NCI-H748 (cell line): ENCODE measurements around the gene UCMA.
A peak's percentile ranks its signal among the peaks of the same experiment; 100 is the strongest.
"Not testable (repeated sequence)": the region's sequence is repeated elsewhere in the genome, so short reads cannot be mapped to it uniquely, and the experiment has no call there.

ENCODE experiments used
- DNase-seq: peaks from one replicate; lab custom pipeline; 2025; ENCODE audit not compliant: unreplicated experiment; lab: John Stamatoyannopoulos, UW

The UCMA gene

DNA sequence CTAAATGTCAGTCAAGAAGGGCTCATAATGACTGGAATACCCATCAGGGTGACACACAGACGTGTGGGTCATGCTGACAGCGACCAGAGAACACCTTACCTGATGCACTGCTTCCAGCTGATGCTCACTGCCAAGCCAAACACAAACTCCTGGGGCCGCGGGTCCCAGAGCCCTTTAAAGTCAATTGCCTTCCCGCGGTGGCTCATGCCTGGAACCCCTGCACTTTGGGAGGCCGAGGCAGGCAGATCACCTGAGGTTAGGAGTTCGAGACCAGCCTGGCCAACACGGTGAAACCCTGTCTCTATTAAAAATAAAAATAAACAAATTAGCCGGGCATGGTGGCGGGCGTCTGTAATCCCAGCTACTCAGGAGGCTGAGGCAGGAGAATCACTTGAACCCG is 562 bp upstream of the UCMA start:
- DNase-seq, result not testable (repeated sequence)

GRCh38 chr10:13233358-13233757 is 816 bp downstream of the UCMA start:
- no peak for DNase-seq

GRCh38 chr10:13231808-13232207 is 2.4 kb downstream of the UCMA start:
- no peak for DNase-seq

- DNase-seq, result no peak
Measured at GRCh38 chr10:13231190-13231589, 3.0 kb downstream of the UCMA start.

DNA sequence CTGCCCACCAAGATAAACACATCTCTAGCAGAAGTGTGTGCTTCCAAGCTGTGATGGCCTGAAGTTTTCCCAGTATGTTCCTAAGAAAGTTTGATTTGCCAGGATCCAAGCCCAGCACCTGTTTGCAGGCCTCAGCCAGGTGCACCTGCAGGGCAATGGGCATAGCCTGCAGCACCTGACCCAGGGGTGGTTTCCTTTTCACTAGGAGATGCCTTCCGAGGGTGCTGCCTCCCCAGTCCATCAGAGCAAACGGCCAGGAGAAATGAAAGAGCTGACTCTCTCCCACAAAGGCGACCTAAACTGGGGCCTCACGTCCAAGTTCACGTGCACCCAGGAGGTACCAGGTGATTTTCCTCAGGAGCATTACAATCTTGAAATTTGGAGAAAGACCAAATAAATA is 7.1 kb downstream of the UCMA start:
- DNase-seq, result no peak

GRCh38 chr10:13225601-13226000 is 8.6 kb downstream of the UCMA start:
- DNase-seq, result no peak

- no peak for DNase-seq
Measured at GRCh38 chr10:13224210-13224995, 9.8 kb downstream of the UCMA start.

DNA sequence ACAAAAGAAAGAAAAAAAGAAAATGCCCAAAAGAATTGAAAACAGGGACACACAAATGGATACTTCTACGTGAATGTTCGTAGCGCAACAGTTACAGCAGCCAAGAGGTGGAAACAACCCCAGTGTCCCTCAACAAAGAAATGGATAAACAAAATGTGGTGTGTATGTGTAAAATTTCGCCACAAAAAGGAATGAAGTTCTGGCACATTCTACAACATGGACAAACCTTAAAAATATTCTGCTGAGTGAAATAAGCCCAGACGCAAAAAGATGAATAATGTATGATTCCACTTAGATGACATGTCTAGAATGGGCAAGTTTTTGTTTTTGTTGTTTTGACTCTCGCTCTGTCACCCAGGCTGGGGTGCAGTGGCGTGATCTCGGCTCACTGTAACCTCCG is 10.9 kb downstream of the UCMA start:
- DNase-seq, result no peak

DNA sequence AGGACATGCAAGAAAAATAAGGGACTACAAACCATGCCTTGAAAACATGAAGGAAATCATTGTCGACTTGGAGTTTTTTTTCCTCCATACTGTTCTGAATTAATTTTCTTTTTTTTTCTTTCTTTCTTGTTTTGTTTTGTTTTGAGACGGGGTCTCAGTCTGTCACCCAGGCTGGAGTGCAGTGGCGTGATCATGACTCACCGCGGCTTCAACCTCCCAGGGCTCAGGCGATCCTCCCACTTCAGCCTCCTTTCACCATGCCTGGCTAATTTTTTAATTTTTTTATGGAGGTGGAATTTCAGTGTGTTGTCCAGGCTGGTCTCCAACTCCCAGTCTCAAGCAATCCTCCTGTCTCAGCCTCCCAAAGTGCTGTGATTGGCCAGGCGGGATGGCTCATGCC is 11.6 kb downstream of the UCMA start:
- DNase-seq, result no peak

- DNase-seq, result no peak
Measured at GRCh38 chr10:13222151-13222550, 12.0 kb downstream of the UCMA start.

DNA sequence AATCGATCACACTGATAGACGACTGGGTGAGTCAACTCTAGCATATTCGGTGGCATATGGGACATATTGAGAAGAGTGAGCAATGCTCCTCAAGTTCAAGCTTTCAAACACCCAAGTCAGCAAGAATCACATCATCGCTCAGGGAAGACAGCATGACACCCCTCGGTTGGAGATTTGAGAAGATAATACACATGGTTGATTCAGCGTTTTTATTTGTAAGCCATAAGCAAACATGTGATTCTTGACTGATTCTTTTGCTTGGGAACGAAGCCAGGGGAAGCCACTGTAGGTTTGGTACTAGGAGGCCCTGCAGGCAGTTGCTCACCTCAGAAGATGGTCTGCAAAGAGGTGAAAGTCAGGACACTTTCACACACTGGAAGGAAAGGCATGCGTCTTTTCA is 12.6 kb downstream of the UCMA start:
- DNase-seq, result no peak

GRCh38 chr10:13219685-13220670 is 14.2 kb downstream of the UCMA start:
- peak; percentile 16 for DNase-seq

GRCh38 chr10:13218878-13219277 is 15.3 kb downstream of the UCMA start:
- no peak for DNase-seq

GRCh38 chr10:13213163-13213562 is 21.0 kb downstream of the UCMA start:
- no peak for DNase-seq

GRCh38 chr10:13206546-13207443 is 27.4 kb downstream of the UCMA start:
- no peak for DNase-seq

GRCh38 chr10:13206091-13206490 is 28.1 kb downstream of the UCMA start:
- no peak for DNase-seq

DNA sequence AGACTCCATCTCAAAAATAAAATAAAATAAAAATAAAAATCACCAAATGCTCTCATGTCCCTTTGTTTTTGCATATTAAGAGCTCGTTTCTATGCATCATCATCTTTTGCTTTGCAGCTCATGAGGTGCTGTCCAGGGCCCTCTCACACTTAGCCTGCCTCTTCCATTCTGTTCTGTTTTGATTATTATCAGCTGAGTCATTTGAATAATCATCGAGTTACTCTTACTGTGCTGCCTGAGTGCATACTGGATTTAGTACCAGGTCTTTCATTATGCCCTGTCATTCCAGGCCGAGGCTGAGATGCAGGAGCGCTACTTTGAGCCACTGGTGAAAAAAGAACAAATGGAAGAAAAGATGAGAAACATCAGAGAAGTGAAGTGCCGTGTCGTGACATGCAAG is 33.0 kb downstream of the UCMA start:
- no peak for DNase-seq

DNA sequence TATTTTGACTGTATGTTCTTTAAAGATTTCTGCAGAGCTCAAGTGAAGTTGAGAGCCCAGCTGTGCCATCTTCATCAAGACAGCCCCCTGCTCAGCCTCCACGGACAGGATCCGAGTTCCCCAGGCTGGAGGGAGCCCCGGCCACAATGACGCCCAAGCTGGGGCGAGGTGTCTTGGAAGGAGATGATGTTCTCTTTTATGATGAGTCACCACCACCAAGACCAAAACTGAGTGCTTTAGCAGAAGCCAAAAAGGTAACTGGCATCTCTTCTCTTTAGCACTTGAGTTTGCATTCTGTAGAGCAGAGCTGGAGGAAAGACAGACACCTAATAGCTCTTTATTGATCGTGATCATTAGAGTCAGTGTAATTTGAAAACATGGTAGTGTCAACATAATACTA is 39.2 kb downstream of the UCMA start:
- DNase-seq, result no peak

DNA sequence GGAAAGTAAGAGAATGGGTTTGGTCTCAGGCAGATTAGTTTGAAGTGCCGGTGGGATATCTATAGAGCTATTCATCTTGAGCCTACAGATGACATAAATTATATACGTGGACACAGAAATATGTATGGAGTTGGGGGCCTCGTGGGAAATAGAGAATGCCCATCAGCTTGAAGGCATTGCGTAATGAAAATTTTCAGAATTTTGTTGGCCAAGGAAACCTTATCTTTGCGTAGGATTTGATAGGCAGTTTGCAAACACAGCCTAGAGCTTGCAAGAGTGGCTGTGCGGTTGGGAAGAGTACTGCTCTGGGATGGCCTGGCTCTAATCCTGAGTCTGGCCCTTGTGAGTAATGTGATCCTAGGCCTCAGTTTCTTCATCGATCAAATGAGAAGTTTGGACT is 40.5 kb downstream of the UCMA start:
- DNase-seq, result no peak

- no peak for DNase-seq
Measured at GRCh38 chr10:13191362-13191761, 42.8 kb downstream of the UCMA start.

DNA sequence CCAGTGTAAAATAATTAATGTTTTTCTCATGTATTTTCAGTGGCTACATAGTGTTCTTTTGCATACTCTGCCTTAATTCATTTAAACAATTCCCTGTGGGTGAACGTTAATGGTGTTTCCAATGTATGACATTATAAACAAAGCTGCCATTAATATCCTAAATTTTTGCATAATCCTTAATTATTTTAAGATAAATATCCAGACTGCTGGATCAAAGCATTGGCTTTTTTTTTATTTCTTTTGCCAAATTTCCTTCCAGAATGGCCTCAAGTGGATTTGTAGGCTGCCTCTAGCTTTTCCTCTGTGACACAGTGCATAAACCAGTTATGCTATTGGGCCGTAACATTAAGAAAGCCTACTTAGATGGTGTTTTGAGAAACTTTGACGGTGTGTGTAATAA is 43.4 kb downstream of the UCMA start:
- DNase-seq, result no peak
